ENCODE results near the gene TMEM170B.

DNA sequence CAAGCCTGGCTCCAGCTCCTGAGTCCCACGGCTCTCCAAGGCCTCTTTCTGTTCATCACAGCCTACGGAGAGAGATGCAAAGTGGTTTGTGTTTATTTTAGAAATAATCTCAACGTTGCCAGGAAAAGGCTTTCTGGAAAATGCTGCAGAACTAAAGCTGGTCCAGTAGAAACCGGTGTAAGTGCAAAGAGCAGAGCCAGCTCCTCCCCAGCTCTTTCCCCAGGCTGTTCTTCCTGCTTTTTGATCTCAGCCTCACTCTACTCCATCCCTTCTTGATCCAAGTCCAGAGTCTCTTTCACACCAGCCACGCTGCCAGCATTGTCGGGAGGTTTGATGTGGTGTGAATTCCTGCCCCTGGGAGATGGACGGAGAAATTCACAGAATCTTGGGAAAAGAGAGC, 69.8 kb downstream of the TMEM170B start:
- TF ChIP-seq POLR2AphosphoS5 (IDR thresholded peaks at IDR 0.05; ENCODE audit: low read depth), result no peak
- TF ChIP-seq, protein P1, sequence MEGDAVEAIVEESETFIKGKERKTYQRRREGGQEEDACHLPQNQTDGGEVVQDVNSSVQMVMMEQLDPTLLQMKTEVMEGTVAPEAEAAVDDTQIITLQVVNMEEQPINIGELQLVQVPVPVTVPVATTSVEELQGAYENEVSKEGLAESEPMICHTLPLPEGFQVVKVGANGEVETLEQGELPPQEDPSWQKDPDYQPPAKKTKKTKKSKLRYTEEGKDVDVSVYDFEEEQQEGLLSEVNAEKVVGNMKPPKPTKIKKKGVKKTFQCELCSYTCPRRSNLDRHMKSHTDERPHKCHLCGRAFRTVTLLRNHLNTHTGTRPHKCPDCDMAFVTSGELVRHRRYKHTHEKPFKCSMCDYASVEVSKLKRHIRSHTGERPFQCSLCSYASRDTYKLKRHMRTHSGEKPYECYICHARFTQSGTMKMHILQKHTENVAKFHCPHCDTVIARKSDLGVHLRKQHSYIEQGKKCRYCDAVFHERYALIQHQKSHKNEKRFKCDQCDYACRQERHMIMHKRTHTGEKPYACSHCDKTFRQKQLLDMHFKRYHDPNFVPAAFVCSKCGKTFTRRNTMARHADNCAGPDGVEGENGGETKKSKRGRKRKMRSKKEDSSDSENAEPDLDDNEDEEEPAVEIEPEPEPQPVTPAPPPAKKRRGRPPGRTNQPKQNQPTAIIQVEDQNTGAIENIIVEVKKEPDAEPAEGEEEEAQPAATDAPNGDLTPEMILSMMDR (IDR thresholded peaks at IDR 0.05; ENCODE audit: insufficient read depth, low read length), result no peak
- no peak for TF ChIP-seq GABPA (IDR thresholded peaks at IDR 0.05; ENCODE audit: low read depth)
